LNCAP (cell line): ENCODE measurements around the gene FXYD5.

ENCODE experiments used
- TF ChIP-seq, protein P1 (sequence below): fragments of 450-650 bp; IDR thresholded peaks from 2 replicates; pipeline ENCODE4 v1.5.1; 2017; ENCODE audit warnings: mild to moderate bottlenecking

The FXYD5 gene

GRCh38 chr19:35195830-35196229, 41.3 kb downstream of the FXYD5 start:
- TF ChIP-seq, protein P1, sequence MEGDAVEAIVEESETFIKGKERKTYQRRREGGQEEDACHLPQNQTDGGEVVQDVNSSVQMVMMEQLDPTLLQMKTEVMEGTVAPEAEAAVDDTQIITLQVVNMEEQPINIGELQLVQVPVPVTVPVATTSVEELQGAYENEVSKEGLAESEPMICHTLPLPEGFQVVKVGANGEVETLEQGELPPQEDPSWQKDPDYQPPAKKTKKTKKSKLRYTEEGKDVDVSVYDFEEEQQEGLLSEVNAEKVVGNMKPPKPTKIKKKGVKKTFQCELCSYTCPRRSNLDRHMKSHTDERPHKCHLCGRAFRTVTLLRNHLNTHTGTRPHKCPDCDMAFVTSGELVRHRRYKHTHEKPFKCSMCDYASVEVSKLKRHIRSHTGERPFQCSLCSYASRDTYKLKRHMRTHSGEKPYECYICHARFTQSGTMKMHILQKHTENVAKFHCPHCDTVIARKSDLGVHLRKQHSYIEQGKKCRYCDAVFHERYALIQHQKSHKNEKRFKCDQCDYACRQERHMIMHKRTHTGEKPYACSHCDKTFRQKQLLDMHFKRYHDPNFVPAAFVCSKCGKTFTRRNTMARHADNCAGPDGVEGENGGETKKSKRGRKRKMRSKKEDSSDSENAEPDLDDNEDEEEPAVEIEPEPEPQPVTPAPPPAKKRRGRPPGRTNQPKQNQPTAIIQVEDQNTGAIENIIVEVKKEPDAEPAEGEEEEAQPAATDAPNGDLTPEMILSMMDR, result no peak

- TF ChIP-seq, protein P1, result no peak
Observed at GRCh38 chr19:35199481-35199880, 44.9 kb downstream of the FXYD5 start.

- TF ChIP-seq, protein P1, result no peak
Observed at GRCh38 chr19:35202722-35203688, 48.5 kb downstream of the FXYD5 start.

DNA sequence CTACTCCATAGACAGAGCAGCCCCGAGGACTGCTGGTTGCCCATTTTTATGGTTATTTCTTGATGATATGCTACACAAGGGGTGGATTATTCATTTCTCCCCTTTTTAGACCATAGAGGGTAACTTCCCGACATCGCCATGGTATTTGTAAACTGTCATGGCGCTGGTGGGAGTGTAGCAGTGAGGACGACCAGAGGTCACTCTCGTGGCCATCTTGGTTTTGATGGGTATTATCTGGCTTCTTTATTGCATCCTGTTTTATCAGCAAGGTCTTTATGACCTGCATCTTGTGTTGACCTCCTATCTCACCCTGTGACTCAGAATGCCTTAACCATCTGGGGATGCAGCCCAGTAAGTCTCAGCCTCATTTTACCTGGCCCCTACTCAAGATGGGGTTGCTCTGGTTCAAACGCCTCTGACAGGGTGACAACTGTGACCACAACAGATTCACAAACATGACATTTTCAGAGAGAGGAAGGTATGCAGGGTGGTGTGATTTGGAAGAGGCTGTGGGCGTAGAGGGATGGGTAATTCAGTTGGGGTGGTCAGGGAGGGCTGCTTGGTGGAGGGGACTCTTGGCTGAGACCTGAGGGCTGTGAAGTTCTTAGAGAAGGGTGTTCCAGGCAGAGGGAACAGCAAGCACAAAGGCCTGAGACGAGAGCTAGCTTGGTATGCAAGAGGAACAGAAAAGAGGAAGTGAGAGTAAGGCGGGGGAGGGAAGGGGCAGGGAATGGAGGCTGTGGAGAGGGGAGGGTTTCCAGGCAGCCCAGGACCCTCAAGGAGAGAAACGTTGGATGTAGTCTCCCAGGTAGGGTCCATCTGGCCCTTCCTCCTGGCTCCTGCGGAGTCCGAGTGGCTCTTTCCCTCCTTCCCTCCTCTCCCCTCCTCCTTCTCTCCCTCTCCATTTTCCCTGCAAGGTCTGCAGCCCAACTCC, 50.5 kb downstream of the FXYD5 start:
- TF ChIP-seq, protein P1, result no peak

DNA sequence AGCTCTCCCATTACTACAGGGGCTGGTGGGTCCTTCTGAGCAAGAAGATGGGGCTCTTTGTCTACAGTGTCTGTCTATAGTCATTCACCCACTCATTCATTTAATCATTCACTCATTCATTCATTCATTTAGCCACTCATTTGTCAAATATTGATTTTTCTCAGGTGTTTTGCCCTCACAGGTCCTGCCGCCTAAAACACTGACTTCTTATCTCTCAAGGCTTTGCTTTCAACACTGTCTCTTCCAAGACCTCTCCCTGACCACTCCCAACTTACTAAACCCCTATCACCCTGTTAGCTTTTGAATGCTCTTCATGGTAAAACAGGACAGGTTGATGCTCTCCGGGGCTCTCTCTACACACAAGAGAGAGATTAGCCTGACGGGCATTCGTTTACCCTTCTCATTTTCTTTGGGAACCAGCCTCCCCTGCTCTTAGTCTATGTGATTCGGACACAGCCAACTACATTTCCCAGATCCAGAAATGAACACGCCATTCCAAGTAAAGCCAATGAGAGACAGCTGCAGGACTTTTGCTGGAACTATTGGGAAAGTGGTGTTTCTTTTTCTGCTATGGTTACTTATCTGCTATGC, 51.3 kb downstream of the FXYD5 start:
- TF ChIP-seq, protein P1, result no peak

- TF ChIP-seq, protein P1, result no peak
Observed at GRCh38 chr19:35206379-35206778, 51.8 kb downstream of the FXYD5 start.

GRCh38 chr19:35206855-35207254, 52.3 kb downstream of the FXYD5 start:
- TF ChIP-seq, protein P1, result no peak
